Measurements from ENCODE around the gene HSPA12B. TPM values are rescaled to one million over a fixed set of nuclear protein-coding genes. Genes with fewer than 3 reads are reported as not detected.

HSPA12B gene
- total and polyA plus RNA-seq, 9 of the 15 experiments (the other 6 are each of a cell fraction or from before 2014, with no cell fraction given): 0.03 to 0.07 TPM; not detected in 7

- no peaks in the 10 kb centered on the region for H3K9me3 ChIP-seq (replicated peaks; ENCODE audit: control insufficient read depth, insufficient read depth, low read depth, low read length)
- H3K27ac ChIP-seq (ENCODE audit: extremely low read depth, low read depth, low read length): no peak overlapping the region
- ATAC-seq (no peak), DNase-seq (ENCODE audit: extremely low read depth in 1 of 4, low spot score in 3 of 4) (no peak), FAIRE-seq (no peak)
- intact Hi-C loops (cut with micrococcal nuclease) (no loop called here), in situ Hi-C loops (cut with MboI) (no loop called here)
- H3K4me1 ChIP-seq (replicated peaks in 1 of 2; ENCODE audit: control insufficient read depth in 2 of 2, insufficient read depth in 2 of 2, low read length in 2 of 2): peaks cover 14 to 43% of the 10 kb centered on the region in 2 experiments; a peak in 4 of 5 replicates
- no peaks in the 10 kb centered on the region for H3K9me1 ChIP-seq (ENCODE audit: control insufficient read depth, insufficient read depth, low read length)
- peaks cover 62% of the 10 kb centered on the region; the same call in 2 of the 3 replicates for H3K36me3 ChIP-seq (ENCODE audit: control insufficient read depth, insufficient read depth, low read length)
- no peak overlapping the region for H2AFZ ChIP-seq (ENCODE audit: low read depth, low read length)
- ChIA-PET CTCF (ENCODE audit: low intra/inter-chr PET ratio) (no interaction called here), POLR2A (interaction anchor here (0.8 to 1.6 kb wide), 2 partner anchors 10 to 20 kb away, joined by 4 to 6 read pairs; partner anchors contain the start of gene AP5S1)
- no peaks in the 10 kb centered on the region for H3K27me3 ChIP-seq (ENCODE audit: control insufficient read depth in 2 of 2, insufficient read depth in 2 of 2, low read length in 2 of 2)
- no peak overlapping the region for H3K4me3 ChIP-seq
- TF ChIP-seq RBFOX2 (IDR thresholded peaks at IDR 0.05; ENCODE audit: low read depth, low read length) (peak; percentile 40; the same call in 1 of the 2 replicates), ZNF518B (CRISPR knock-in tag; IDR thresholded peaks at IDR 0.05) (no peak), SMARCE1 (IDR thresholded peaks at IDR 0.05) (no peak), FOXJ2 (tag; IDR thresholded peaks at IDR 0.05) (no peak), MAFF (IDR thresholded peaks at IDR 0.05; ENCODE audit: low read length) (no peak), DMBX1 (CRISPR knock-in tag; IDR thresholded peaks at IDR 0.05; ENCODE audit: borderline replicate concordance) (no peak)
- no TSS peak for BruUV-seq (replicated peaks)
- H4K20me1 ChIP-seq (replicated peaks; ENCODE audit: control insufficient read depth, insufficient read depth, low read length): no peaks in the 10 kb centered on the region
- whole genome bisulfite sequencing (ENCODE audit: insufficient coverage, low coverage, missing lambda C conversion rate): 86% methylated on average over 10 of the region's 18 CpGs
- H3K79me2 ChIP-seq (ENCODE audit: control insufficient read depth, insufficient read depth, low read length): peaks cover 12% of the 10 kb centered on the region; the same call in 2 of the 3 replicates
- H3K9ac ChIP-seq (ENCODE audit: insufficient read depth in 1 of 2, low read depth in 2 of 2, low read length in 2 of 2): 0 out of 4 replicates have a peak overlapping the region, but pooled peaks of 1 of the 2 experiments have one; percentile 26
- no peak overlapping the region for H3K4me2 ChIP-seq (ENCODE audit: insufficient read depth, low read length)
Observed at GRCh38 chr20:3800256-3800877, 67.9 kb downstream of the HSPA12B start.

Measured in K562 (cell line).